ENCODE data around the gene GEMIN8. TPM values are rescaled to one million over a fixed set of nuclear protein-coding genes. Genes with fewer than 3 reads are reported as not detected.
A peak's percentile ranks its signal among the peaks of the same experiment; 100 is the strongest.

GEMIN8 gene
- total RNA-seq, 4 donors from 2014 or later, result 10.7 to 47.9 (median 17.3) TPM

- Histone ChIP-seq H3K36me3 (no peaks in the 10 kb centered on the region), H3K27me3 (no peaks in the 10 kb centered on the region), H3K4me3 (no peak overlapping the region), H3K4me1 (no peaks in the 10 kb centered on the region), H3K27ac (no peak overlapping the region), H3K9me3 (no peaks in the 10 kb centered on the region)
- DNase-seq, result peak in 2 of 3 donors; percentile 46 to 54
- no peak for TF ChIP-seq POLR2A (IDR thresholded peaks at IDR 0.05)
- no peak for TF ChIP-seq CTCF (IDR thresholded peaks at IDR 0.05)
Observed at GRCh38 chrX:14064626-14065432, 35.1 kb upstream of the GEMIN8 start.

- DNase-seq, result no peak
- no peaks in the 10 kb centered on the region for H3K27me3 ChIP-seq
- no peaks in the 10 kb centered on the region for H3K36me3 ChIP-seq
- H3K4me1 ChIP-seq, result no peaks in the 10 kb centered on the region
- TF ChIP-seq POLR2A (IDR thresholded peaks at IDR 0.05) (no peak), CTCF (IDR thresholded peaks at IDR 0.05) (no peak)
- H3K9me3 ChIP-seq, result no peaks in the 10 kb centered on the region
- no peak overlapping the region for H3K27ac ChIP-seq
- H3K4me3 ChIP-seq, result no peak overlapping the region
Observed at GRCh38 chrX:14062524-14062923, 32.8 kb upstream of the GEMIN8 start.

- TF ChIP-seq CTCF (IDR thresholded peaks at IDR 0.05) (no peak), POLR2A (IDR thresholded peaks at IDR 0.05) (no peak)
- H3K4me1 ChIP-seq, result no peaks in the 10 kb centered on the region
- H3K4me3 ChIP-seq, result no peak overlapping the region
- no peak overlapping the region for H3K27ac ChIP-seq
- H3K9me3 ChIP-seq, result no peaks in the 10 kb centered on the region
- no peak for DNase-seq
- H3K36me3 ChIP-seq, result no peaks in the 10 kb centered on the region
- no peaks in the 10 kb centered on the region for H3K27me3 ChIP-seq
Observed at GRCh38 chrX:14056206-14056605, 26.5 kb upstream of the GEMIN8 start.

- DNase-seq, result no peak
- no peaks in the 10 kb centered on the region for H3K36me3 ChIP-seq
- no peak overlapping the region for H3K4me3 ChIP-seq
- TF ChIP-seq CTCF (IDR thresholded peaks at IDR 0.05), result peak in 2 of 6 experiments; percentile 11 to 23
- no peak for TF ChIP-seq POLR2A (IDR thresholded peaks at IDR 0.05)
- no peaks in the 10 kb centered on the region for H3K27me3 ChIP-seq
- no peaks in the 10 kb centered on the region for H3K4me1 ChIP-seq
- no peak overlapping the region for H3K27ac ChIP-seq
- no peaks in the 10 kb centered on the region for H3K9me3 ChIP-seq
Observed at GRCh38 chrX:14051416-14051815, 21.7 kb upstream of the GEMIN8 start.

GRCh38 chrX:14050709-14051108 lies 21.0 kb upstream of the GEMIN8 start:
- no peak for TF ChIP-seq POLR2A (IDR thresholded peaks at IDR 0.05)
- DNase-seq, result no peak
- H3K36me3 ChIP-seq, result no peaks in the 10 kb centered on the region
- H3K9me3 ChIP-seq, result no peaks in the 10 kb centered on the region
- no peak overlapping the region for H3K27ac ChIP-seq
- no peak overlapping the region for H3K4me3 ChIP-seq
- no peaks in the 10 kb centered on the region for H3K27me3 ChIP-seq
- no peaks in the 10 kb centered on the region for H3K4me1 ChIP-seq

- H3K27ac ChIP-seq, result no peak overlapping the region
- H3K27me3 ChIP-seq, result no peaks in the 10 kb centered on the region
- TF ChIP-seq POLR2A (IDR thresholded peaks at IDR 0.05) (no peak), CTCF (IDR thresholded peaks at IDR 0.05) (no peak)
- H3K4me3 ChIP-seq, result no peak overlapping the region
- no peak for DNase-seq
- H3K9me3 ChIP-seq, result no peaks in the 10 kb centered on the region
- H3K4me1 ChIP-seq, result no peaks in the 10 kb centered on the region
- no peaks in the 10 kb centered on the region for H3K36me3 ChIP-seq
Observed at GRCh38 chrX:14043209-14043608, 13.5 kb upstream of the GEMIN8 start.

All from Peyer's patch (tissue), 4 donors.